Medulla oblongata (tissue), 1 donor: ENCODE results near the gene GPBP1.
A peak's percentile ranks its signal among the peaks of the same experiment; 100 is the strongest.

Experiments used
- DNase-seq: peaks from one replicate; pipeline ENCODE4 v3.0.0-alpha.2; 2015; ENCODE audit errors: extremely low spot score

Gene GPBP1

DNA sequence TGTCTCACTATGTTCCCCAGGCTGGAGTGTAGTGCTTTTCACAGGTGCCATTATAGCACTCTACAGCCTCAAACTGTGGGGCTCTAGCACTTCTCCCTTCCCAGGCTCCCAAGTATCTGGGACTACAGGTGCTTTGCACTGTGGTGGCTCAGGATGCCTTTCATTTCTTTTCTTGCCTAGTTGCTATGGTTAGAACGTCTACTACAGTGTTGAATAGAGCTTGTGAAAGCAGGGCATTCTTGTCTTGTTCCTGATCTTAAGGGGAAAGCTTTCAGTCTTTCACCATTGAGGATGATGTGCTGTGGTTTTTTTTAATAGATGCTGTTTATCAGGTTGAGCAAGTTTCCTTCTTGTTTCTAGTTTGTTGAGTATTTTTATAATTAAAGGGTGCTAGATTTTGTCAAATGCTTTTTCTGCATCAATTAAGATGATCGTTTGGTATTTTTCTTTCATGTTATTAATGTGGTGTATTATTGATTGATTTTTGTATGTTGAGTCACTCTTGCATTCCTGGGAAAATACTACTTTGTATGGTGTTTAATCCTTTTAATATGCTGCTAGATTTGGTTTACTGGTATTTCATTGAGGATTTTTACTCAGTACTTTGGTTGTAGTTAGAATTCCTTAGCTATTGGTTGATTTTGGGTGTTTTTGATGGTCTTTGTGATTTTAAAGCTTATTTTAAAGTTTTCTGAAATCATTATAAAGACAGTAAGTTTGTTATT is 35.6 kb downstream of the GPBP1 start:
- no peak for DNase-seq

DNA sequence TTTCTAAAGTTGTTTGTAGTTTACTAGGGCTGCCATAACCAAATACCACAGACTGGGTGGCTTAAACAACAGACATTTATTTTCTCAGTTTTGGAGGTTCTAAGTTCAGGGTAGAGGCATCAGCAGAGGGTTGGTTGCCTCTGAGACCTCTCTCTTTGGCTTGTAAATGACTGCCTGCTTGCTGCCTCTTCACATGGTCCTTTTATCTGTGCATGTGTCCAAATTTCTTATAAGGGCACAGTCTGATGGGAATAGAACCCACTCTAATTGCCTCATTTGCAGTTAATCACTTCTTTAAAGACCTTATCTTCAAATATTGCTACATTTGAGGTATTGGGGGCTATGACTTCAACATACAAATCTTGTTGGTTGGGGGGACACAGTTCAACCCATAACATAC is 36.8 kb downstream of the GPBP1 start:
- DNase-seq = no peak

DNA sequence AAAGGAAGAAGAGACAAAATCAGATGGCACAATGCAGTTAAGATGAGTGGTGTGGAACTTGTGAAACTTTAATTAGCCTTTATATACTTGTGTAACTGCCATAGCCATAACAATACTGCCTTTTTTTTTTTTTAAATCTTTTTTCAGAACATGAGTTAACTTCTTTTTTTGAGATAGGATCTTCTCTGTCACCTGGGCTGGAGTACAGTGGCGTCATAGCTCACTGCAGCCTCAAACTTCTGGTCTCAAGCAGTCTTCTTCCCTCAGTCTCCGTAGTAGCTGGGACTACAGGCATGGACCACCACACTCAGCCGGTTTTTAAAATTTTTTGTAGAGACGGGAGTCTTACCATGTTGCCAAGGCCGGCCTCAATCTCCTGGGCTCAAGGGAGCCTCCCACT is 37.2 kb downstream of the GPBP1 start:
- DNase-seq = no peak

DNA sequence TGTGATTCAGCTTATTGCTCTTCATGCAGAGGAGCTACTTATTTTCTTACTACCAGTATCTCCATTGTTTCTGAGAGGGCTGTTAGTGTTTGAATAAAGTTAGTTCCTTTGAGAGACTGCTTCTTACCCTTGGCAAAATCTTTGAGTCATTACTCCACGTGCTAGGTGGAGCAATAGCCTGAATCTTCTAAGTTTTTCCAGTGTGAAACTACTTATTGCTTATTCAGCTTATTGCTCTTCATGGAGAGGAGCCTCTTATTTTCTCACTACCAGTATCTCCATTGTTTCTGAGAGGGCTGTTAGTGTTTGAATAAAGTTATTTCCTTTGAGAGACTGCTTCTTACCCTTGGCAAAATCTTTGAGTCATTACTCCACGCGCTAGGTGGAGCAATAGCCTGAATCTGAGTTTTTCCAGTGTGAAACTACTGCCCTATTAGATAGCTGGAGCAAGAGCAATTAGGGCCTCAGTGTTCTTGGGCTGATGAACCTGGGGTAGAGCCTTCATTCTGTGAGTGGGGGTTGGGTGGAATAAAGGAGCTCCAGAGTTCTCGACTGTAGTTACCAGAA is 41.9 kb downstream of the GPBP1 start:
- DNase-seq = no peak

DNA sequence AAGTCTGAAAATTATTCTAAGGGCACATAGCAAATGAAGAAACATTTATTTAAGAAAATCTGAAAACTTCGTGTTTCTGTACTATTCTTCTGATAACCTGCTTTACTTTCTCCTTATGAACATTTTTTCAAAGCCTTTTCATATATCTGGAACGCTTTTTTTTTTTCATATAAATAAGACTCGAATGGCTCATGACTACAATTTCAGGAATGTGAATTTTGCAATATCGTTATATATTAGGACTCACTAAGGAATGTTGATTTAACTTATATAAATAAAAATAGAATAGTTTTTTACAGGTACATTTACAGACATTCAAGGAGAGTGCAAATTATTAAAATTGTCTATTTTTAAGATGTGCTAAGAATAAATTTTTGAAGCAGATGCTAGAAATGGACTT is 42.9 kb downstream of the GPBP1 start:
- no peak for DNase-seq

DNA sequence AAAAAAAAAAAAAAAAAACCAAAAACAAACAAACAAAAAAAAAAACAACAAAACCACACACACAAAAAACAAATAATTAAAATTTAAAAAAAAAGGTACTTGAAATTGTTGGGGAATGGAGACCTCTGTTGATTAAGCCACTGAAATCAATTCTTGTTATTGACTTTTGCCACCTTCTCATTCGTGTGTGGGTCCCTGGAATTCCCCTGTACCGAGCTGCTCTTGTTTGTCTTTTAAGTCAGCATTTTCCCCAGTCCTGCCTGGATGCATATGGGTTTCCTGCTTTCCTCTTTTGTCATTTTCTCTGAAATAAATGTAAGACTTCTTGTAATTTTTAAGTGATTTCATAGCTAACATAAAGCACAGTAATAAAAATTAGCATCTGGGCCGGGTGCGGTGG is 45.5 kb downstream of the GPBP1 start:
- no peak for DNase-seq

DNA sequence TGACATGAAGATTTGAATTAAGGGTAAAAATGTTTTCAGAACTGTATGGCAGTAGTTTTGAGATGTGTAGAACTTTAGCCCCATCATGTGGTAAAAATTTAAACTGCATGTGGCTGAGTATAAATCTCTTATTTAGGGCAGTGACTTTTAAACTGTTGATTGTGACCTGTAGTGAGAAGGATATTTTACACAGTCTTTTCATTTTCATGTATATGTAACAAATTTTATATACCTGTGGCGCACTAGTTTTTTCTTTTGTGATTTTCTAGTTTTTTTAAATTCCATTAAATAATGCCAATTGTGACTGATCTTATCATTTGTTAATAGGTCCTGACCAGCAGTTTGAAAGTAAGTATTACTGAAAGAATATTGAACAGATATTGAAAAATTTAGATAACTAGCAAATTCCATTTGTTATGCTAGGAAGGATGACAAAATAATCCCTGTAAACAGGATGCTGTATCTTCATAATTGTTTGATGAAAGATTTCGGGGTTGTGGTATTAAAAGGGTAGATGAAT is 47.2 kb downstream of the GPBP1 start:
- peak; percentile 87 for DNase-seq

DNA sequence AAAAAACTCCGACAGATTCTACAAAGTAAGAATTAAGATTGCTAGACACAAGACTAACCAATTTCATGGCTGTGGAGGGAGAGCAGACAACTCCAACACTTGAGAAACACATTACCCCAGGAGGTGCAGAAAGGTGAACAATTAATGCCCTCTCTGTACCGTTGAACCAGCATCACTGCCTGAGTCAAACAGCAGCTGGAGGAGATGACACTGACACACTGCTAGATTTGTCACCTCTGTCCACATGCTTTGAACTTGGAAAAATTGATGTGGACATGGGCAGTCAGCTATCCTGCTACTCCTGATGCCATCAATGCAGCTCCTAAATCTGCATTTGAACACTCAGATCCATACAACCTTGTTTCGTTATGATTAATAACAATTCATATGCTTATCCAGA is 51.7 kb downstream of the GPBP1 start:
- no peak for DNase-seq

DNA sequence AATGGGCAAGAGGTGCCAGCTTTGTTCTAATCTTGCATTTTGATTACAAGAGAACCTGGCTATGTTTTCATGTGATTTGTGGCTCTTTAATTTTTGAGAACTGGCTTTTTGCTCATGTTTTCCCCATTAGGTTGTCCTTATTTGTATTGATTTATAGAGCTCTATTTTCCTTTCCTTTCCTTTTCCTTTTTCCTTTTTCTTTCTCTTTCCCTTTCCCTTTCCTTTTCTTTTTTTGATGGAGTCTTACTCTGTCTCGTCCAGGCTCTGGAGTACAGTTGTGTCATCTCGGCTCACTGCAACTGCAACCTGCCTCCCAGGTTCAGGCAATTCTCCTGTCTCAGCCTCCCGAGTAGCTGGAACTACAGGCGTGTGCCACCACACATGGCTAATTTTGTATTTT is 55.5 kb downstream of the GPBP1 start:
- DNase-seq = no peak

DNA sequence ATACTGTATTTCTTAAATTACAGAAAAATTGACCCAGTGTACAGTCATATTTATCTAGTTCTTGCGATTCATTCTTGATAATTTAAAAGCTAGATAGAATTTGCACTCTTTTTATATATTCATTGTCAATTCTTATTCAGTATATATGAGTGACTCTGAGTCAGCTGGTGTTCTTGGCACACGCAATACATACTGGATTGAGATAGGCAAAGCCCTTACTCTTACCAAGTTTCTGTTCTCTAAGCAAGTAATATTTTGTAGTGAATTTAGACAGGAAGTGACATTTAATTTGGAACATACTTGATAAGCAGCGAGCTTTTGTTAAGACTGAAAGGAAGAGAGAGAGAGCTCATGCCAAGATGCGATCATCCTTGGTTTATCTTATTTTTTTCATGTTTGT is 57.7 kb downstream of the GPBP1 start:
- DNase-seq = no peak

DNA sequence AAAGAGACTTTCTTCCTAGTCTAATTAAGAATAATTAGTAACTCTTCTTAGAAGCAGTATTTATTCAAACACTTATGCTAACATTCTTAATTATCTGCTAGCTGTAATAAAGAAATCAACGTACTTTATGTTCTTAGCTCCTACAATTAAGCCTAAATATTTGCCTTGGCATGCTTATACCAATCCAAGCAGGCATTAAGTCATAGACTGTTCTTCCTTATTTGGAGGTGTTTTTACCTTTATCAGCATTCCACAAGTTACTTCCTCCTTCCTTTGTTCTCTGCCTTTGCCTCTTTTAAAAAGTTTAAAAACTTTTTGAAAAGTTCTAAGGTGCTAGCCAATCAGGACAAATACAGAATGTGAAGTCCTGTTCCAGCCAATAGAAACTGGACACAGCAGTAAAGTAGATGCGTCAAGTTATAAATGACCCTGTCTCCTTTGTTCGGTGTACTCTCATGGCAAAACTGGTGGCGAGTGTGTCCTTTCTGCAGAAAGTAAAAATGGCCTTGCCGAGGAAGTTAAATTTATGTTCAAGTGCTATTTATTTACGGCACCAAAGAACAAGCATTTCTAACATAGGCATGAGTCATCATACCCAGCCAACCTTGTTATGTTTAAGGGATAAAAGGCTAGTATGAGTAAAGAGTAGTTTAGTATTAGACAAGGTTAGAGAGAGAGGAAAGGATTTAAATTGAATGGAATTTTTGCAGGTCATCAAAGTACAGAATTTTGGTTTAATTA is 58.6 kb downstream of the GPBP1 start:
- no peak for DNase-seq

DNA sequence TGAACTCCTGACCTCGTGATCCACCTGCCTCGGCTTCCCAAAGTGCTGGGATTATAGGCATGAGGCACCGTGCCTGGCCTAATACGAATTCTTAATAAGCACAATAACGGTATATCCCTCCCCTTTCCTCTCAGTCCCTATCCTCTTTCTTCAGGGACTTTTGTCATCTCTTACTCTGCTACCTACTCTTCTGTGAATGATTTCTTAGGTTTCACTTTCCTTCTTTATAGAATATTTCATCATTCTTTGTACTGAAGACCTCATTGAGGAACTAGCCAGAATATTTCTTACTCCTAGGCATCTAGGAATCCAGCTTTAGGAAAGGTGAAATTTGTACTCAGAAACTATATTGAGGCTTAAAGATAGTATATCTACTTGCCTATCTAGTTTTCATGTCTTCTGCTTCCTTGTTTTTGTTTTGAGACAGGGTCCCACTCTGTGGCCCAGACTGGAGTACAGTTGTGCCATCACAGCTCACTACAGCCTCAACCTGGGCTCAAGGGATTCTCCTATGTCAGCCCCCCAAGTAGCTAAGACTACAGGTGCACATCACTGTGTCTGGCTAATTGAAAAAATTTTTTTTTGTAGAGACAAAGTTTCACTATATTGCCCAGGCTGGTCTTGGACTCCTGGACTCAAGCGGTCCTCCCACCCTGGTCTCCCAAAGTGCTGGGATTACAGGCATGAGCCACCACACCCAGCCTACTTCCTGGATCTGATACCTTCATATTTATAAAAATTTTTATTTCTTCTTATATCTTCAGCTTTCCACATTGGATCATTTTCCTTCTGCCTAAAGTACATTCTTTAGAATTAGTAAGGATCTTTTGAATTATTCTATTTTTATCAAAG is 69.7 kb downstream of the GPBP1 start:
- DNase-seq = no peak

DNA sequence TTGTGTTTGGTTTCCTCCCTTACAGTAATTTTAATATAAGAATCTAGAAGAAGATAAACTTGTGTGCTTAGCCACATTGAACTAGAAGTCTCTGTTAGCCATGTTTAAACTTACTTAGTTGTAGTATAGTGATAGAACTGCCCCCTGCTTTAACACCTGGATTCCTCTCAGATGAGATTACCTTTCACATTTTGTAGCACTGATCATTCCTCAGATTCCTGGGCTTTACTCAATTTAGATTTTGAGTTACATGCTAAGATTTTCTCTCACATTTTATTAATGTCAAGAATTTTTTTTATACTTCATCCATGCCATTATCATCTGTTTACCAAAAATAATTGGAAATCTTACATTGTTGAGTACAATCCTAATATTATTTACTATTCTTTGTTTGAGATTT is 70.5 kb downstream of the GPBP1 start:
- DNase-seq = no peak

DNA sequence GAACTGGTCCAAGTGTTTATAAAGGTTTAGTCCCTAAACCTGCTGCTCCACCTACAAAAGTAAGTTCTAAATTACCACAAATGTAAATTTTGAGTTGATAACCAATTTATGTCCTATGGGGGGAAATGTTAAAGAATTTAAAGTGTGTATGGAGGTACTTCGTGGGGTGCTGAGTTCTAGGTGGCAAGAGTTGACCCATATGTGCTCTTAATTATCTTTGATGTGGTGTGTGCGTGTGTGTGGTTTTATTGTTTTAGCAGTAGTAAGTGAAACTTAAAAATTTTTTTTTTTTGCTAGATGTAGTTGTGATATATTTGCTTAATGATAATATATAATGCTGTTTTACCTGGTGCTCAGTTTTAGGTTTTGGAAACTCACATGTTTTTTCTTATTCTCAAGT is 72.6 kb downstream of the GPBP1 start:
- DNase-seq = no peak

DNA sequence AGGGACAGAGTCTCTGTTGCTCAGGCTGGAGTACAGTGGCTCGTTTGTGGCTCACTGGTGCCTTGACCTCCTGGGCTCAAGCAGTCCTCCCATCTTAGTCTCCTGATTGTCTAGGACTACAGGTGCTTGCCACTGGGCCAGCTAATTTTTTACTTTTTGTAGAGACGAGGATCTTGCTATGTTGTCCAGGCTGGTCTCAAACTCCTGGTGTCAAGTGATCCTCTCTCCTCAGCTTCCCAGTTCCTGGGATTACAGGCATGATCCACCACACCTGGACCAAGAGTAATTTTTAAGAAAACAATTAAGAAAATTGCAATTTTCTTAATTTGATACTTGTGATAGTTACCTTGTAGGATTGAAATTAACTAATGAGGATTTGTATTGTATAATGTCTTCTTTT is 73.9 kb downstream of the GPBP1 start:
- no peak for DNase-seq

DNA sequence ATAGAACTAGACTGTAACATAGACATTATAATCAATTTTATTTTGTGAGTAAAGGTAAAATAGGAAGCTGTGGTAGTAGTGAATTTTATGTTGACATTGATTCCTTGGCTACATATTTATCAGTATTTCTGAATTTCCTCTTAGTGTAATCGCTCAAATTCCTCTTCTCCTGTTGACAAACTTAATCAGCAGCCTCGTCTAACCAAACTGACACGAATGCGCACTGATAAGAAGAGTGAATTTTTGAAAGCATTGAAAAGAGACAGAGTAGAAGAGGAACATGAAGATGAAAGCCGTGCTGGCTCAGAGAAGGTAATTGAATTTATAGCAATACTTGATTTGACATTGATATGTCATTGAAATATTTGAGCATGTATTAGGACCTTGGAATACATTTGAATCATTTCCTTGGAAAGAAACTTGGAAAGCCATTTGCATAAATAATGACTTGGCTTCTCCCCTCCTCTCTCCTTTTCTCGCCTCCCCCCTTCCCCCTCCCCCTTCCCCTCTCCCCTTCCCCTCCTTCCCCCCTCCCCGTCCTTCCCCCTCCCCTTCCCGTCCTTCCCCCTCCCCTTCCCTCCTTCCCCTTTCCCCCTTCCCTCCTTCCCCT is 75.5 kb downstream of the GPBP1 start:
- no peak for DNase-seq

DNA sequence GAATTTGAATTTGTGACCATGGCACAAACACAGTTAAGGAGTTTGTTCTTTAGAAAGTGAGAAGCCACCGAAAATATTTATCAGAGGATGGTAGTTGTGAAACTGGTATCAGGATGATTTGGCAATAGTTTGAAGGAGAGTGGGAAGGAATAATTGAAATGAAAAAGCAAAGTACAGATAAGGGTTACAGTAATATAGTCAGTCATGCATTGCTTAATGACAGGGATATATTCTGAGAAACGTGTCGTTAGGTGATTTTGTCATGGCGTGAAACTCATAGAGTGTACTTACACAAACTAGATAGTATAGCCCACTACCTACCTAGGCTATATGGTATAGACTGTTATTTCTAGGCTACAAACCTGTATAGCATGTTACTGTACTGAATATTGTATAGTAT is 84.2 kb downstream of the GPBP1 start:
- DNase-seq = no peak

DNA sequence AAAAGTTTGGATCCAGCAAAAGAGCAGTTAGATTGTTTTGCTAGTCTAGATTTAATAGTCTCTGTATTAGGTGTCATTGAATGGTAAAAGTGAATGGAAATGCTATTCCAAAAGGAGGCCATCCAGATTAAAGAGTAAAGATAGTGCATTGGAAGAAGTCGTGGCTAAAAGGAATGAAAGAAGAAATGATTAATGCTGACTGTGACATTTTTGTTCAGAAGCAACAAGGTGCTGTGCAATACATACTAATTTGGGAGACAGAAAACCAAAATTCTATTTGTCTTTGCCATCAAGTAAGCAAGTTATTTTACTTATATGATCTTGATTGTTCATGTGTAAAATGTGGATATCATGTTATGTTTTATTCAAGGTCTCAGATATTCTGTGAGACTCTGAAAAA is 85.1 kb downstream of the GPBP1 start:
- DNase-seq = no peak

DNA sequence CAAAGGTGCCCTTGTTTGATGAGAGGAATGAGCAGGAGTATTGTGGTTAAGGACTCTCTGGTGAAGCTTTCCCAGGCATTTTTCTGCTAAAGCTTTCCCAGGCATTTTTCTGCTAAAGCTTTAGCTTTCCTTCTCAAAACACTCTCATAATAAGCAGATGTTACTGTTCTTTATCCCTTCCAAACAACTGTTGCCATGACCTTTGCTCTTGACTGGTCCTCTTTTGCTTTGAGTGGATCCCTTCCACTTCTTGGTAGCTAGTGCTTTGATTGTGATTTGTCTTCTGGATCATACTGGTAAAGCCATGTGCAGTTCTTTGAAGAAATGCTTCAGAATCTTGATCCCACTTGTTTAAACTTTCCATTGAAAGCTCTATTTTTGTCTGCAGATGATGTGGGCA is 85.8 kb downstream of the GPBP1 start:
- no peak for DNase-seq

DNA sequence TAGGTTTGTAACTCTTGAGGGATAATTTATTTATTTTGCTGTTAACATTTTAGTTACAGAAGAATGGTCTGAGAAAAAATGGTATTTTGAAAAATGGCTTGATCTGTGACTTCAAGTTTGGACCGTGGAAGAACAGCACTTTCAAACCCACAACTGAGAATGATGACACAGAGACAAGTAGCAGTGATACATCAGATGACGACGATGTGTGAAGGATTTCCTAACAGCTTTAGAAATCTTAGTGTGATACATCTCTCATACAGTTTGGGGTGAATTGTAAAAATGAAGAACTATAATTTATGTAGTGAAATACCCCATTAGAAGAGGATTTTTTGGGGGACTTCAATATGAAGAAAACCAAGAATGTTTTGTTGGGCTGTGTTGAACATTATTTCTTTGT is 88.7 kb downstream of the GPBP1 start:
- DNase-seq = no peak

DNA sequence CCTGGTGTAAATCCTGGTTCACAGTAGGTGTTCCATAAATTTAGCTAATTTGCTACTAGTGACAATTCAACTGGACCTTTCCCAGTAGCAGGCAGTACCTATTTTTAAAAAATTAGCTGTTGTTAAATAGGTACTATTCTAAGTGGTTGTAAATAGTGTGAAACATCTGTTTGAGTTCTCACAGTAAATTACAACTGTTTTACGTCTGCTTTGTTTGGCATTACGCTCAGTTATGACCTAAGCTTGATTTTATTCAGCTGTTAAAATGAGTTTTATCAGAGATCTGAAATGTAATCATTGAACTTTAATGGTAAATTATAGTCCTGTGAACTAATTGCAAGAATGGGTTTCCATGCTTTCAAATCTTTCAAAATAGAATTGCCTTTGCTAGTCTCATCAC is 93.9 kb downstream of the GPBP1 start:
- DNase-seq = no peak

DNA sequence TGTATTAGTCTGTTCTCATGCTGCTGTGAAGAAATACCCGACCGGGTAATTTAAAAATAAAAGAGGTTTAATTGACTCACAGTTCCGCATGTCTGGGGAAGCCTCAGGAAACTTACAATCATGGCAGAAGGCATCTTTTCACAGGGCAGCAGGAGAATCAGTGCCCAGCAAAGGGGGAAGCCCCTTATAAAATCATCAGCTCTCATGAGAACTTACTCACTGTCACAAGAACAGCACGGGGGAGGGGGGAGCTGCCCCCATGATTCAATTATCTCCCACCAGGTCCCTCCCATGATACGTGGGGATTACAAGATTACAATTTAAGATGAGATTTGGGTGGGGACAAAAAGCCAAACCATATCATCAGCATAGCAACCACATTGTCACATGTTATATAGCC is 102.5 kb downstream of the GPBP1 start:
- no peak for DNase-seq
